ENCODE results near the gene MYOF.

Gene MYOF

GRCh38 chr10:93378997-93379730 lies 103.0 kb downstream of the MYOF start:
- DNase-seq (ENCODE audit: insufficient read length, low spot score), result no peak
- TF ChIP-seq CTCF (IDR thresholded peaks at IDR 0.05; ENCODE audit: insufficient read depth, missing control alignments), result no peak
- FAIRE-seq, result no peak

GRCh38 chr10:93378039-93378438 lies 104.1 kb downstream of the MYOF start:
- DNase-seq (ENCODE audit: insufficient read length, low spot score), result no peak
- FAIRE-seq, result no peak
- no peak for TF ChIP-seq CTCF (IDR thresholded peaks at IDR 0.05; ENCODE audit: insufficient read depth, missing control alignments)

- DNase-seq (ENCODE audit: insufficient read length, low spot score), result peak; percentile 26
- FAIRE-seq, result no peak
- TF ChIP-seq CTCF (IDR thresholded peaks at IDR 0.05; ENCODE audit: insufficient read depth, missing control alignments), result peak; percentile 97
Observed at GRCh38 chr10:93376372-93377293, 105.5 kb downstream of the MYOF start.

GRCh38 chr10:93370961-93371360 lies 111.2 kb downstream of the MYOF start:
- no peak for TF ChIP-seq CTCF (IDR thresholded peaks at IDR 0.05; ENCODE audit: insufficient read depth, missing control alignments)
- no peak for DNase-seq (ENCODE audit: insufficient read length, low spot score)
- FAIRE-seq, result no peak

GRCh38 chr10:93369588-93370164 lies 112.5 kb downstream of the MYOF start:
- FAIRE-seq, result no peak
- no peak for DNase-seq (ENCODE audit: insufficient read length, low spot score)
- TF ChIP-seq CTCF (IDR thresholded peaks at IDR 0.05; ENCODE audit: insufficient read depth, missing control alignments), result no peak

GRCh38 chr10:93368210-93368609 lies 113.9 kb downstream of the MYOF start:
- DNase-seq (ENCODE audit: insufficient read length, low spot score), result no peak
- no peak for TF ChIP-seq CTCF (IDR thresholded peaks at IDR 0.05; ENCODE audit: insufficient read depth, missing control alignments)
- FAIRE-seq, result no peak

Data from D721Med (cell line).